Measurements from ENCODE around the gene SGMS2.

Gene SGMS2

DNA sequence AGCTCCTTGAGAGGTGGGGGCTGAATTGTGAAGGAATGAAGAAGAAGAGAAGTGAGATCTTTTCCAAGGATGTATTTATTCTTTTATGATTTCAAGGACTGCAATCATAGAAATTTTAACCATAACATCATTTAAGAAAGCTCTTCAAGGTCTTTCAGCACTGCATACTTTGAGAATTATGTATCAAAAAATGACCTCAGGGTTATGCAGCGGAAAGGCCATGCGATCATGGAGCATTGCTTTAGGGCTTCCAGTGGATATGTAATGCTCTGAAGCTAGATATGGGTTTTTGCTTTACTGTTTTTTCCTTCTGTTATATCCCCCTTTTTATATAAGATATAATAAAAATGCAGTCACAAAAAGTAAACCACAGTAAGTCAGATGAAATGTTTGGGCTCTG, 38.7 kb downstream of the SGMS2 start:
- Histone ChIP-seq H3K4me1 (ENCODE audit: control insufficient read depth, insufficient read depth, low read length, poor library complexity, severe bottlenecking) (no peaks in the 10 kb centered on the region), H3K27ac (ENCODE audit: insufficient read depth, low read length, poor library complexity, severe bottlenecking) (no peak overlapping the region), H3K36me3 (ENCODE audit: control insufficient read depth, insufficient read depth, low read length) (no peaks in the 10 kb centered on the region), H3K4me3 (ENCODE audit: insufficient read depth, low read depth, low read length, poor library complexity, severe bottlenecking) (no peak overlapping the region), H3K9me3 (ENCODE audit: control insufficient read depth, low read length) (no peaks in the 10 kb centered on the region), H3K27me3 (replicated peaks; ENCODE audit: control insufficient read depth, insufficient read depth, low read length, poor library complexity, severe bottlenecking) (no peaks in the 10 kb centered on the region)
- no peak for DNase-seq

GRCh38 chr4:107863850-107864371, 39.2 kb downstream of the SGMS2 start:
- Histone ChIP-seq H3K27me3 (replicated peaks; ENCODE audit: control insufficient read depth, insufficient read depth, low read length, poor library complexity, severe bottlenecking) (no peaks in the 10 kb centered on the region), H3K4me1 (ENCODE audit: control insufficient read depth, insufficient read depth, low read length, poor library complexity, severe bottlenecking) (no peaks in the 10 kb centered on the region), H3K9me3 (ENCODE audit: control insufficient read depth, low read length) (no peaks in the 10 kb centered on the region), H3K36me3 (ENCODE audit: control insufficient read depth, insufficient read depth, low read length) (no peaks in the 10 kb centered on the region), H3K27ac (ENCODE audit: insufficient read depth, low read length, poor library complexity, severe bottlenecking) (no peak overlapping the region), H3K4me3 (ENCODE audit: insufficient read depth, low read depth, low read length, poor library complexity, severe bottlenecking) (no peak overlapping the region)
- no peak for DNase-seq

- H3K27me3 ChIP-seq (replicated peaks; ENCODE audit: control insufficient read depth, insufficient read depth, low read length, poor library complexity, severe bottlenecking): no peaks in the 10 kb centered on the region
- no peak overlapping the region for H3K27ac ChIP-seq (ENCODE audit: insufficient read depth, low read length, poor library complexity, severe bottlenecking)
- DNase-seq: no peak
- no peaks in the 10 kb centered on the region for H3K36me3 ChIP-seq (ENCODE audit: control insufficient read depth, insufficient read depth, low read length)
- H3K4me3 ChIP-seq (ENCODE audit: insufficient read depth, low read depth, low read length, poor library complexity, severe bottlenecking): no peak overlapping the region
- no peaks in the 10 kb centered on the region for H3K4me1 ChIP-seq (ENCODE audit: control insufficient read depth, insufficient read depth, low read length, poor library complexity, severe bottlenecking)
- H3K9me3 ChIP-seq (ENCODE audit: control insufficient read depth, low read length): no peaks in the 10 kb centered on the region
Measured at GRCh38 chr4:107866726-107867125, 42.0 kb downstream of the SGMS2 start.

GRCh38 chr4:107870236-107870635, 45.5 kb downstream of the SGMS2 start:
- H3K4me3 ChIP-seq (ENCODE audit: insufficient read depth, low read depth, low read length, poor library complexity, severe bottlenecking): no peak overlapping the region
- H3K36me3 ChIP-seq (ENCODE audit: control insufficient read depth, insufficient read depth, low read length): no peaks in the 10 kb centered on the region
- H3K27ac ChIP-seq (ENCODE audit: insufficient read depth, low read length, poor library complexity, severe bottlenecking): no peak overlapping the region
- no peaks in the 10 kb centered on the region for H3K4me1 ChIP-seq (ENCODE audit: control insufficient read depth, insufficient read depth, low read length, poor library complexity, severe bottlenecking)
- no peaks in the 10 kb centered on the region for H3K27me3 ChIP-seq (replicated peaks; ENCODE audit: control insufficient read depth, insufficient read depth, low read length, poor library complexity, severe bottlenecking)
- no peaks in the 10 kb centered on the region for H3K9me3 ChIP-seq (ENCODE audit: control insufficient read depth, low read length)
- no peak for DNase-seq

DNA sequence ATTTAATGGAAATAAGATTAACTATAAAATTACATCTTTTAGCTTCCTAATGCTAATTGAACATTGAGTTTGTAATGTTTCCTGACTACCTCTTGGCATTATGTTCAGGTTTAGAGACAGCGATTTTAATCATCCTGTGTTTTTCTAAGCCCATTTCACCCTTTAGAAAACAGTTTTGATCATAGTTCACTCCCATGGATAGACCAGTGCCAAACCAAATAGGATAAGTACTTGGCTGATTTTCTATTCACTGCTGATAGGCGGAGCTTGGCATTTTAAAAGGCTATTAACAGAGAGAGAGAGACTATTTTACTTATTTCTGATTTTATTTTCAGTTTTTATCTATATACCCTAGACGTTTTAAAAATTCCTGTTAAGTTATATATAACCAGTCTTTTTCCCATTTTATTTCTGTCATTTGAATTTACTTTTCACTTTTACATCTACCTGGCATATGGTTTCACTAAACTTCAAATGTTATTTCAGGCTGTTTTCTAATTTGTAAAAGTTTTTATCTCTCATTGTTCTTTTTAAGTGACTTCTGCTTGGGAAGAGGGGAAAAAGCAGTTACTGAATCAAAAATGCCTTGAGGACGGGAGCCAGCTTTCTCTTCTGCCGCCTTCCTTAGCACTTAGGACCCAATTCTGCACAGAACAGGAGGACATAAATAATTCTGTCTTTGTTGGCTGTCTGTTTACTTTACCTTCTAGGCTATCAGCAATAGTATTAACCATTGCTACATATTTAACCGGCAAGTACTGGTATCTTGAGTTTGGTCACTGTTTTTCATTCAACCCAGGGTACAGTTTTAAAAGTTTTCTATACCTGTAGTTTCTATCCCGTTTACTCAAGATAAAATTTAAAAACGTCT, 46.4 kb downstream of the SGMS2 start:
- no peak overlapping the region for H3K4me3 ChIP-seq (ENCODE audit: insufficient read depth, low read depth, low read length, poor library complexity, severe bottlenecking)
- DNase-seq: no peak
- no peaks in the 10 kb centered on the region for H3K4me1 ChIP-seq (ENCODE audit: control insufficient read depth, insufficient read depth, low read length, poor library complexity, severe bottlenecking)
- H3K36me3 ChIP-seq (ENCODE audit: control insufficient read depth, insufficient read depth, low read length): no peaks in the 10 kb centered on the region
- no peak overlapping the region for H3K27ac ChIP-seq (ENCODE audit: insufficient read depth, low read length, poor library complexity, severe bottlenecking)
- no peaks in the 10 kb centered on the region for H3K27me3 ChIP-seq (replicated peaks; ENCODE audit: control insufficient read depth, insufficient read depth, low read length, poor library complexity, severe bottlenecking)
- no peaks in the 10 kb centered on the region for H3K9me3 ChIP-seq (ENCODE audit: control insufficient read depth, low read length)

DNA sequence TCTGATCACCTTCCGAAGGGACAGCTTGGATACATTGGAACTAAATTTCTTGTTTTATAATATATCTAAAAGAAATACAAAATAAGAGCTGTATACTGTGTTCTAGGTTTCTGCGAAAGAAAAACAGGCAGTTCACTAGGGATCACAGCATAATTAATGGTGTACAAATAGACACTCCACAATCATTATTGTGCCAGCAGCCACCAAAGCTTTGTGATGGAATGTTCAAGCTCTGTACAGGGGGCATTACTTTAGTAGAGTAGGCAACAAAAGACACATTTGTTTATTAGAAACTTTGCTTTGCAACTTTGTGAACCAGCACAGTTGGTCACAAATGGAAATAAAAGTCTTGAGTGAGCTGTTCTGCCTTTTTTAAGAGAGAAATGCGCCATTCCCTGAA, 49.3 kb downstream of the SGMS2 start:
- DNase-seq: no peak
- no peaks in the 10 kb centered on the region for H3K27me3 ChIP-seq (replicated peaks; ENCODE audit: control insufficient read depth, insufficient read depth, low read length, poor library complexity, severe bottlenecking)
- no peaks in the 10 kb centered on the region for H3K9me3 ChIP-seq (ENCODE audit: control insufficient read depth, low read length)
- no peaks in the 10 kb centered on the region for H3K4me1 ChIP-seq (ENCODE audit: control insufficient read depth, insufficient read depth, low read length, poor library complexity, severe bottlenecking)
- H3K4me3 ChIP-seq (ENCODE audit: insufficient read depth, low read depth, low read length, poor library complexity, severe bottlenecking): no peak overlapping the region
- H3K36me3 ChIP-seq (ENCODE audit: control insufficient read depth, insufficient read depth, low read length): no peaks in the 10 kb centered on the region
- no peak overlapping the region for H3K27ac ChIP-seq (ENCODE audit: insufficient read depth, low read length, poor library complexity, severe bottlenecking)

DNA sequence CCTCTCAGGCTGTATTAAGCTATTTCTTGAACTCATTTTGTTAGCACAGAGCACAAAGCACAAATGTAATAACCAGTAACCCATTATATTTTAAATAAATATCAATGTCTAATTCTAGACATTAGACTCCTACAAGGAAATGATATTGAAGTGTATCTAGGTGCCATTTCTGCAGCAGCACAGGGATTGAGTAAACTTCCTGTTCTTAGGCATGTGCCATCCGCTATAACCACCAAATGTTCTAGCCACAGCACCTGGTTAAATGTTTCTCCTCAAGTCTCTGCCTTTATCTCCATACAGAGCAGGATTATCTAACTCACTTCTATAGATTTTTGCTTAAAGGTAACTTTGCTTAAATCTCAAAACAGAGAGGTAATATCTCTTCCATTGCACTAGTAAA, 51.4 kb downstream of the SGMS2 start:
- Histone ChIP-seq H3K4me1 (ENCODE audit: control insufficient read depth, insufficient read depth, low read length, poor library complexity, severe bottlenecking) (no peaks in the 10 kb centered on the region), H3K9me3 (ENCODE audit: control insufficient read depth, low read length) (no peaks in the 10 kb centered on the region), H3K27me3 (replicated peaks; ENCODE audit: control insufficient read depth, insufficient read depth, low read length, poor library complexity, severe bottlenecking) (no peaks in the 10 kb centered on the region), H3K36me3 (ENCODE audit: control insufficient read depth, insufficient read depth, low read length) (no peaks in the 10 kb centered on the region), H3K4me3 (ENCODE audit: insufficient read depth, low read depth, low read length, poor library complexity, severe bottlenecking) (no peak overlapping the region), H3K27ac (ENCODE audit: insufficient read depth, low read length, poor library complexity, severe bottlenecking) (no peak overlapping the region)
- DNase-seq: no peak

DNA sequence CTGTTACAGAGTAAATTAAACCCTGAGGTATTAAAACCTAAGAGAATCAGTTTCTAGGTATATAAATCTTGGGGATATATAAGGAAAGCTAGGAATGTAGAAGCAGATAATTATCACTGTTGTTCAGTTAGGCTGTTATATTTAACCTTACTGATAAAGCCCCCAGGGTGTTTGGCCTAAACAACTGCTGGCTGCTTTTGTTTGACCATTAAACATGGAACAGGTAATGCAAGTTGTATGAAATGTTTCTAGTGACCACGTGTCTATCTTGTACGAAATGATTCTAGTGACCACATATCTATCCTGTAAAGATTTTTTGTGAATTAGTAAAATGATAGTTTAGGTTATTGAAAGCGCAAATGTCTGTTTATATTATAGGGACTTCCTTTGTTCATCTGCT, 52.6 kb downstream of the SGMS2 start:
- no peaks in the 10 kb centered on the region for H3K4me1 ChIP-seq (ENCODE audit: control insufficient read depth, insufficient read depth, low read length, poor library complexity, severe bottlenecking)
- H3K27me3 ChIP-seq (replicated peaks; ENCODE audit: control insufficient read depth, insufficient read depth, low read length, poor library complexity, severe bottlenecking): no peaks in the 10 kb centered on the region
- H3K4me3 ChIP-seq (ENCODE audit: insufficient read depth, low read depth, low read length, poor library complexity, severe bottlenecking): no peak overlapping the region
- H3K27ac ChIP-seq (ENCODE audit: insufficient read depth, low read length, poor library complexity, severe bottlenecking): no peak overlapping the region
- no peaks in the 10 kb centered on the region for H3K36me3 ChIP-seq (ENCODE audit: control insufficient read depth, insufficient read depth, low read length)
- no peaks in the 10 kb centered on the region for H3K9me3 ChIP-seq (ENCODE audit: control insufficient read depth, low read length)
- DNase-seq: no peak

- Histone ChIP-seq H3K27ac (ENCODE audit: insufficient read depth, low read length, poor library complexity, severe bottlenecking) (no peak overlapping the region), H3K36me3 (ENCODE audit: control insufficient read depth, insufficient read depth, low read length) (no peaks in the 10 kb centered on the region), H3K27me3 (replicated peaks; ENCODE audit: control insufficient read depth, insufficient read depth, low read length, poor library complexity, severe bottlenecking) (no peaks in the 10 kb centered on the region), H3K4me1 (ENCODE audit: control insufficient read depth, insufficient read depth, low read length, poor library complexity, severe bottlenecking) (no peaks in the 10 kb centered on the region), H3K4me3 (ENCODE audit: insufficient read depth, low read depth, low read length, poor library complexity, severe bottlenecking) (no peak overlapping the region), H3K9me3 (ENCODE audit: control insufficient read depth, low read length) (no peaks in the 10 kb centered on the region)
- DNase-seq: no peak
Measured at GRCh38 chr4:107885865-107886264, 61.1 kb downstream of the SGMS2 start.

DNA sequence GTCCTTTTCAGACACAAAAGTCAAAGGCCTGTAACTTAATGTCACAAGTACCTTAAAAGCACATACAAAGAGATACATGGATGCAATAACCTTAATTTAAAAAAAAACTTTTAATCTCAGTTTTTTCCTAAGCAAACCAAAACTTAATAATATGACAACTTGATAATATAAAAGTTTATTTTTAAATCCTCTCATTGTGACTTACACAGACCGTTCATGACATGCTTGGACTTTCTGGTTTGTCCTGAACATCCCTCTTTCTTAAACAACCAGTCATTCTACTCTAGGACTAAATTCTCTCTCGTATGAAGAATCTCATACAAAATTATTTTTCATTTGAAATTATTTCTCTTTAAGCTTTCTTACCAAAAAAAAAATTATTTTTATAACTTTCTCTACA, 63.5 kb downstream of the SGMS2 start:
- no peaks in the 10 kb centered on the region for H3K27me3 ChIP-seq (replicated peaks; ENCODE audit: control insufficient read depth, insufficient read depth, low read length, poor library complexity, severe bottlenecking)
- H3K27ac ChIP-seq (ENCODE audit: insufficient read depth, low read length, poor library complexity, severe bottlenecking): no peak overlapping the region
- H3K36me3 ChIP-seq (ENCODE audit: control insufficient read depth, insufficient read depth, low read length): no peaks in the 10 kb centered on the region
- no peak for DNase-seq
- no peaks in the 10 kb centered on the region for H3K9me3 ChIP-seq (ENCODE audit: control insufficient read depth, low read length)
- H3K4me1 ChIP-seq (ENCODE audit: control insufficient read depth, insufficient read depth, low read length, poor library complexity, severe bottlenecking): no peaks in the 10 kb centered on the region
- H3K4me3 ChIP-seq (ENCODE audit: insufficient read depth, low read depth, low read length, poor library complexity, severe bottlenecking): no peak overlapping the region

All from effector memory CD4-positive, alpha-beta T cell (primary cell).